GM12878 (cell line): ENCODE results near the gene HLA-A. TPM values are rescaled to one million over a fixed set of nuclear protein-coding genes. Genes with fewer than 3 reads are reported as not detected.

ENCODE experiments used
- ATAC-seq: fragments of 200-7000 bp; cut with Tn5 transposase; 3 replicates; pipeline ENCODE4 v1.9.1; 2020; ENCODE audit warnings: mild to moderate bottlenecking, moderate library complexity
- BruUV-seq: library from RNA; stranded (reverse); fragments of 400-500 nt; replicated peaks from 2 replicates; lab custom pipeline; 2021; lab: Mats Ljungman, UMichigan
- CTCF ChIA-PET: fragments of 300-600 bp; sonication (Branson Sonifier 250); formaldehyde crosslinking; extraction: SDS; loops from one replicate; lab custom pipeline; 2021; ENCODE audit warnings: inconsistent platforms; lab: Yijun Ruan, JAX
- POLR2A ChIA-PET: fragments of 350-600 bp; formaldehyde crosslinking; extraction: SDS; loops from one replicate; lab custom pipeline; 2021; ENCODE audit warnings: inconsistent platforms; lab: Charles Lee
- RAD21 ChIA-PET: fragments of 300-600 bp; sonication (Branson Sonifier 250); formaldehyde crosslinking; loops from one replicate; lab custom pipeline; 2023; ENCODE audit warnings: antibody characterized with exemption; ENCODE audit not compliant: unreplicated experiment; lab: Charles Lee
- SMC1A ChIA-PET: fragments of 300-600 bp; sonication (Branson Sonifier 250); formaldehyde crosslinking; loops from one replicate; lab custom pipeline; 2023; ENCODE audit not compliant: unreplicated experiment, uncharacterized antibody; lab: Charles Lee
- DNase-seq: peaks from one replicate; pipeline ENCODE4 v3.0.0-alpha.2; 2011; ENCODE audit warnings: low read depth, low spot score
- FAIRE-seq: peaks from 3 replicates; lab custom pipeline; 2011; peaks lifted over from hg19 to GRCh38; lab: Jason Lieb, UNC
- H2AFZ ChIP-seq: 2 replicates; pipeline ENCODE4 v1.6.0; 2011; ENCODE audit warnings: low read depth, low read length, control low read depth; ENCODE audit not compliant: control insufficient read depth
- H3K27ac ChIP-seq: 2 replicates; pipeline ENCODE4 v1.5.1; 2011; ENCODE audit warnings: control low read depth; ENCODE audit not compliant: control insufficient read depth, insufficient read depth
- H3K27me3 ChIP-seq, 2 experiments: replicated peaks in 1 of 2; 2 replicates each; pipeline versions ENCODE4 v1.6.0 to v1.6.1; 2011; ENCODE audit warnings: low read length in 1 of 2; ENCODE audit not compliant: control insufficient read depth in 2 of 2, insufficient read depth in 2 of 2
- H3K36me3 ChIP-seq, 2 experiments: 2 replicates each; pipeline ENCODE4 v1.5.1; 2011; ENCODE audit warnings: low read length in 1 of 2; ENCODE audit not compliant: control insufficient read depth in 2 of 2, insufficient read depth in 2 of 2
- H3K4me1 ChIP-seq: 2 replicates; pipeline ENCODE4 v1.6.1; 2011; ENCODE audit warnings: mild to moderate bottlenecking, low read length, moderate library complexity, mixed read lengths; ENCODE audit not compliant: control insufficient read depth, insufficient read depth
- H3K4me2 ChIP-seq: 2 replicates; pipeline ENCODE4 v1.6.0; 2011; ENCODE audit warnings: control low read depth; ENCODE audit not compliant: control insufficient read depth, insufficient read depth
- H3K4me3 ChIP-seq: fragments of 200-600 bp; sonication (generic); 2 replicates; pipeline ENCODE4 v1.5.1; 2016
- H3K79me2 ChIP-seq: 2 replicates; pipeline ENCODE4 v1.6.0; 2011; ENCODE audit warnings: low read length; ENCODE audit not compliant: control insufficient read depth, insufficient read depth
- H3K9ac ChIP-seq: 2 replicates; pipeline ENCODE4 v1.8.0; 2011; ENCODE audit warnings: low read length, control low read depth, mixed read lengths; ENCODE audit not compliant: control insufficient read depth, insufficient read depth
- H3K9me3 ChIP-seq: replicated peaks from 3 replicates; pipeline ENCODE4 v1.5.1; 2011; ENCODE audit warnings: mild to moderate bottlenecking, low read length; ENCODE audit not compliant: control insufficient read depth, insufficient read depth
- H4K20me1 ChIP-seq: 2 replicates; pipeline ENCODE4 v1.6.0; 2011; ENCODE audit not compliant: control insufficient read depth, insufficient read depth
- ASH2L ChIP-seq: fragments of 300-600, 200-600 bp; sonication (generic); IDR thresholded peaks from 2 replicates; pipeline ENCODE4 v1.6.1; 2017; ENCODE audit warnings: low read depth, mild to moderate bottlenecking, borderline replicate concordance
- CTCF ChIP-seq, 3 experiments: IDR thresholded peaks in 2 of 3; conservative IDR thresholded peaks in 1 of 3; 2 replicates each; pipeline ENCODE4 v1.5.1; 2011; ENCODE audit warnings: low read depth in 3 of 3, low read length in 3 of 3, mild to moderate bottlenecking in 3 of 3, control low read depth in 2 of 3, moderate library complexity in 2 of 3, inconsistent platforms in 1 of 3, mixed read lengths in 1 of 3; ENCODE audit not compliant: control insufficient read depth in 2 of 3, insufficient read depth in 1 of 3; ENCODE audit errors: extremely low read depth in 1 of 3
- EGR1 ChIP-seq, 2 experiments: IDR thresholded peaks; 1 replicate in 1 of 2; 2 replicates in 1 of 2; pipeline ENCODE4 v1.6.1; 2011 to 2012; ENCODE audit warnings: low read depth in 2 of 2, low read length in 2 of 2, borderline replicate concordance in 1 of 2, mild to moderate bottlenecking in 1 of 2, moderate library complexity in 1 of 2
- IKZF1 ChIP-seq: fragments of 450-650 bp; conservative IDR thresholded peaks from 2 replicates; pipeline ENCODE4 v1.6.1; 2017; ENCODE audit warnings: antibody characterized with exemption, mild to moderate bottlenecking
- NFIC ChIP-seq: IDR thresholded peaks from 2 replicates; pipeline ENCODE4 v1.6.1; 2012; ENCODE audit warnings: low read depth, mild to moderate bottlenecking, inconsistent platforms, low read length, moderate library complexity
- NR2C1 ChIP-seq: fragments of 450-650 bp; IDR thresholded peaks from 2 replicates; pipeline ENCODE4 v1.6.1; 2017; ENCODE audit warnings: antibody characterized with exemption, mild to moderate bottlenecking, moderate library complexity
- POLR2AphosphoS5 ChIP-seq: IDR thresholded peaks from 2 replicates; pipeline ENCODE4 v1.6.1; 2011; ENCODE audit warnings: mild to moderate bottlenecking, low read length, inconsistent platforms
- POU2F2 ChIP-seq: IDR thresholded peaks from 3 replicates; pipeline ENCODE4 v1.6.1; 2011; ENCODE audit warnings: low read depth, mild to moderate bottlenecking, low read length, borderline replicate concordance
- SIN3A ChIP-seq: IDR thresholded peaks from 2 replicates; pipeline ENCODE4 v1.6.1; 2012; ENCODE audit warnings: low read depth, low read length, improper control_type of control experiment
- SREBF2 ChIP-seq: IDR thresholded peaks from 2 replicates; pipeline ENCODE4 v1.6.1; 2012; ENCODE audit warnings: mild to moderate bottlenecking, low read length
- YY1 ChIP-seq: IDR thresholded peaks from 2 replicates; pipeline ENCODE4 v1.6.1; 2011; ENCODE audit warnings: low read depth, mild to moderate bottlenecking, low read length
- WGBS: methylation state at CpG from one replicate; pipeline ENCODE4 v1.1.6; 2016; ENCODE audit warnings: low lambda C conversion rate; ENCODE audit not compliant: insufficient replicate concordance, insufficient coverage; ENCODE audit errors: missing lambda C conversion rate; 5-methylcytosine and 5-hydroxymethylcytosine counted together
- in situ Hi-C: fragments of 300-500 bp; cut with MboI; formaldehyde crosslinking; loops from 9 replicates; pipeline ENCODE4 v1.14.3; 2018; ENCODE audit warnings: mixed read lengths
- intact Hi-C: fragments of 100-400 bp; cut with micrococcal nuclease; formaldehyde crosslinking; loops from one replicate; pipeline ENCODE4 v1.14.2; 2022; ENCODE audit not compliant: unreplicated experiment
- polyA plus RNA-seq, 11 experiments: library from polyadenylated mRNA; depleted of rRNA in 4 of 11; unstranded in 6 of 11; stranded (reverse) in 5 of 11; fragments of >200 nt; fragmentation: Nextera tagmentation in 4 of 11; fragmentation: Illumina TruSeq in 1 of 11; extraction: Ambion mirVana in 4 of 11; extraction: Trizol in 1 of 11; gene quantifications; 1 replicate in 1 of 11; 2 replicates in 10 of 11; pipeline versions ENCODE4 v1.2.1 to v1.2.3, GENCODE V29; 2011 to 2016; ENCODE audit warnings: inconsistent platforms in 2 of 11, missing spikeins in 2 of 11, low read depth in 1 of 11
- total RNA-seq, 4 experiments: library from RNA; depleted of rRNA in 3 of 4; stranded (reverse); fragments of >200 nt in 3 of 4; fragmentation: Illumina TruSeq in 1 of 4; extraction: Trizol in 1 of 4; gene quantifications; 2 replicates each; pipeline versions ENCODE4 v1.2.1 to v1.2.3, GENCODE V29; 2013 to 2021
- TF ChIP-seq, protein P1 (sequence below): fragments of 450-650 bp; IDR thresholded peaks from 2 replicates; pipeline ENCODE4 v1.6.1; 2017; ENCODE audit warnings: mild to moderate bottlenecking, low read depth, inconsistent platforms; ENCODE audit not compliant: poor library complexity, severe bottlenecking
- TF ChIP-seq, protein P2 (sequence below): fragments of 450-650 bp; IDR thresholded peaks from 2 replicates; pipeline ENCODE4 v1.6.1; 2017; ENCODE audit warnings: mild to moderate bottlenecking, moderate library complexity

HLA-A gene
- total and polyA plus RNA-seq, 10 of the 15 experiments (the other 5 are each of a cell fraction or from before 2014, with no cell fraction given) = 129 to 1,155 (median 749) TPM

DNA sequence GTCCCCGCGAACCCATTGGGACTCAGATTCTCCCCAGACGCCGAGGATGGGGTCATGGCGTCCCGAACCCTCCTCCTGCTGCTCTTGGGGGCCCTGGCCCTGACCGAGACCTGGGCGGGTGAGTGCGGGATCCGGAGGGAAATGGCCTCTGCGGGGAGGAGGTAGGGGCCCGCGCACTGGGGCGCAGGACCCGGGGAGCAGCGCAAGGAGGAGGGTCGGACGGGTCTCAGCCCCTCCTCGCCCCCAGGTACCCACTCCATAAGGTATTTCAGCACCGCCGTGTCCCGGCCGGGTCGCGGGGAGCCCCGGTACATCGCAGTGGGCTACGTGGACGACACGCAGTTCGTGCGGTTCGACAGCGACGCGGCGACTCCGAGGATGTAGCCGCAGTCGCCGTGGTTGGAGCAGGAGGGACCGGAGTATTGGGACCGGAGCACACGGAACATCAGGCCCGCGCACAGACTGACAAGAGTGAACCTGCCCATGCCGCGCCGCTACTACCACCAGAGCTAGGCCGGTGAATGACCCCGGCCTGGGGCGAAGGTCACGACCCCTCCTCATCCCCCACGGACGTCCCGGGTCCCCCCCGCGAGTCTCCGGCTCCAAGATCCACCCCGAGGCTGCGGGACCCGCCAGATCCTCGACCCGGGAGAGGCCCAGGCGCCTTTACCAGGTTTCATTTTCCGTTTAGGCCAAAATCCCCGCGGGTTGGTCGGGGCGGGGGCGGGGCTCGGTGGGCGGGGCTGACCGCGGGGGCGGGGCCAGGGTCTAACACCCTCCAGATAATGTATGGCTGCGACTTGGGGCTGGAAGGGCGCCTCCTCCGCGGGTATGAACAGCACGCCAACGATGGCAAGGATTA, 15.7 kb upstream of the HLA-A start:
- in situ Hi-C loops (no loop called here), intact Hi-C loops (no loop called here)
- Histone ChIP-seq H3K79me2 (peaks cover 7% of the 10 kb centered on the region), H3K36me3 (no peaks in the 10 kb centered on the region), H3K9me3 (no peaks in the 10 kb centered on the region), H3K4me3 (peak overlapping the region; percentile 72), H3K27ac (peak overlapping the region; percentile 88), H3K4me1 (no peaks in the 10 kb centered on the region; the same call in 1 of the 2 replicates), H3K27me3 (no peaks in the 10 kb centered on the region), H3K4me2 (peak overlapping the region; percentile 95), H2AFZ (peak overlapping the region; percentile 78), H4K20me1 (no peaks in the 10 kb centered on the region), H3K9ac (peak overlapping the region; percentile 89)
- SMC1A ChIA-PET = no interaction called here
- 1% methylated on average over 63 of the region's 82 CpGs for WGBS
- DNase-seq (no peak), FAIRE-seq (no peak), ATAC-seq (peak; percentile 89)
- POLR2A ChIA-PET = interaction anchor here (0.9 to 1.9 kb wide), 2 partner anchors 14 to 38 kb away, joined by 3 to 4 read pairs; no protein-coding TSS in a partner anchor
- BruUV-seq = TSS peak; percentile 81
- RAD21 ChIA-PET = interaction anchor here (1.9 kb wide), 1 partner anchor 38 kb away, joined by 4 read pairs; no protein-coding TSS in a partner anchor
- CTCF ChIA-PET = no interaction called here
- TF ChIP-seq IKZF1 = 0 out of 2 replicates have a peak, but pooled peaks have one; percentile 33
- TF ChIP-seq, protein P1, sequence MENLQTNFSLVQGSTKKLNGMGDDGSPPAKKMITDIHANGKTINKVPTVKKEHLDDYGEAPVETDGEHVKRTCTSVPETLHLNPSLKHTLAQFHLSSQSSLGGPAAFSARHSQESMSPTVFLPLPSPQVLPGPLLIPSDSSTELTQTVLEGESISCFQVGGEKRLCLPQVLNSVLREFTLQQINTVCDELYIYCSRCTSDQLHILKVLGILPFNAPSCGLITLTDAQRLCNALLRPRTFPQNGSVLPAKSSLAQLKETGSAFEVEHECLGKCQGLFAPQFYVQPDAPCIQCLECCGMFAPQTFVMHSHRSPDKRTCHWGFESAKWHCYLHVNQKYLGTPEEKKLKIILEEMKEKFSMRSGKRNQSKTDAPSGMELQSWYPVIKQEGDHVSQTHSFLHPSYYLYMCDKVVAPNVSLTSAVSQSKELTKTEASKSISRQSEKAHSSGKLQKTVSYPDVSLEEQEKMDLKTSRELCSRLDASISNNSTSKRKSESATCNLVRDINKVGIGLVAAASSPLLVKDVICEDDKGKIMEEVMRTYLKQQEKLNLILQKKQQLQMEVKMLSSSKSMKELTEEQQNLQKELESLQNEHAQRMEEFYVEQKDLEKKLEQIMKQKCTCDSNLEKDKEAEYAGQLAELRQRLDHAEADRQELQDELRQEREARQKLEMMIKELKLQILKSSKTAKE = no peak
- TF ChIP-seq YY1 = peak; percentile 58; the same call in 1 of the 2 replicates
- 0 out of 2 replicates have a peak, but pooled peaks have one; percentile 26 for TF ChIP-seq SIN3A
- peak; percentile 77 for TF ChIP-seq NR2C1
- no peak for TF ChIP-seq NFIC
- TF ChIP-seq EGR1 (IDR thresholded peaks at IDR 0.05; ENCODE audit: borderline replicate concordance in 1 of 2, low read depth in 2 of 2, low read length in 2 of 2) = 0 out of 3 replicates have a peak, but pooled peaks of 1 of the 2 experiments have one; percentile 18
- no peak for TF ChIP-seq SREBF2
- TF ChIP-seq, protein P2, sequence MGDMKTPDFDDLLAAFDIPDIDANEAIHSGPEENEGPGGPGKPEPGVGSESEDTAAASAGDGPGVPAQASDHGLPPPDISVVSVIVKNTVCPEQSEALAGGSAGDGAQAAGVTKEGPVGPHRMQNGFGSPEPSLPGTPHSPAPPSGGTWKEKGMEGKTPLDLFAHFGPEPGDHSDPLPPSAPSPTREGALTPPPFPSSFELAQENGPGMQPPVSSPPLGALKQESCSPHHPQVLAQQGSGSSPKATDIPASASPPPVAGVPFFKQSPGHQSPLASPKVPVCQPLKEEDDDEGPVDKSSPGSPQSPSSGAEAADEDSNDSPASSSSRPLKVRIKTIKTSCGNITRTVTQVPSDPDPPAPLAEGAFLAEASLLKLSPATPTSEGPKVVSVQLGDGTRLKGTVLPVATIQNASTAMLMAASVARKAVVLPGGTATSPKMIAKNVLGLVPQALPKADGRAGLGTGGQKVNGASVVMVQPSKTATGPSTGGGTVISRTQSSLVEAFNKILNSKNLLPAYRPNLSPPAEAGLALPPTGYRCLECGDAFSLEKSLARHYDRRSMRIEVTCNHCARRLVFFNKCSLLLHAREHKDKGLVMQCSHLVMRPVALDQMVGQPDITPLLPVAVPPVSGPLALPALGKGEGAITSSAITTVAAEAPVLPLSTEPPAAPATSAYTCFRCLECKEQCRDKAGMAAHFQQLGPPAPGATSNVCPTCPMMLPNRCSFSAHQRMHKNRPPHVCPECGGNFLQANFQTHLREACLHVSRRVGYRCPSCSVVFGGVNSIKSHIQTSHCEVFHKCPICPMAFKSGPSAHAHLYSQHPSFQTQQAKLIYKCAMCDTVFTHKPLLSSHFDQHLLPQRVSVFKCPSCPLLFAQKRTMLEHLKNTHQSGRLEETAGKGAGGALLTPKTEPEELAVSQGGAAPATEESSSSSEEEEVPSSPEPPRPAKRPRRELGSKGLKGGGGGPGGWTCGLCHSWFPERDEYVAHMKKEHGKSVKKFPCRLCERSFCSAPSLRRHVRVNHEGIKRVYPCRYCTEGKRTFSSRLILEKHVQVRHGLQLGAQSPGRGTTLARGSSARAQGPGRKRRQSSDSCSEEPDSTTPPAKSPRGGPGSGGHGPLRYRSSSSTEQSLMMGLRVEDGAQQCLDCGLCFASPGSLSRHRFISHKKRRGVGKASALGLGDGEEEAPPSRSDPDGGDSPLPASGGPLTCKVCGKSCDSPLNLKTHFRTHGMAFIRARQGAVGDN = peak; percentile 84
- TF ChIP-seq POLR2AphosphoS5 = peak; percentile 35; the same call in 1 of the 2 replicates
- 0 out of 3 replicates have a peak, but pooled peaks have one; percentile 12 for TF ChIP-seq POU2F2
- TF ChIP-seq ASH2L = 0 out of 2 replicates have a peak, but pooled peaks have one; percentile 39
- no peak for TF ChIP-seq CTCF (IDR thresholded peaks at IDR 0.05 in 2 of 3, conservative IDR thresholded peaks at IDR 0.05 in 1 of 3; ENCODE audit: control insufficient read depth in 2 of 3, extremely low read depth in 1 of 3, insufficient read depth in 1 of 3, low read depth in 3 of 3, low read length in 3 of 3)
